Erythroblast (primary cell): ENCODE measurements around the gene KLKB1.

Source experiments
- GATA1 ChIP-seq: IDR thresholded peaks from 2 replicates; pipeline ENCODE4 v1.6.1; 2011; ENCODE audit warnings: low read depth, mild to moderate bottlenecking, control low read depth, low read length, moderate library complexity
- POLR2A ChIP-seq: IDR thresholded peaks from 2 replicates; pipeline ENCODE4 v1.6.1; 2011; ENCODE audit warnings: mild to moderate bottlenecking, low read length

GRCh38 chr4:186228514-186228894, 1.2 kb downstream of the KLKB1 start:
- no peak for TF ChIP-seq POLR2A
- TF ChIP-seq GATA1, result no peak
